H9 (cell line): Measurements from ENCODE around the gene WNT6. TPM values are rescaled to one million over a fixed set of nuclear protein-coding genes. Genes with fewer than 3 reads are reported as not detected.

ENCODE experiments used
- DNase-seq: peaks from one replicate; pipeline ENCODE4 v3.0.0-alpha.2; 2017
- H2AFZ ChIP-seq: one replicate; pipeline ENCODE4 v1.6.1; 2013; ENCODE audit warnings: mild to moderate bottlenecking, low read length, control low read depth, moderate library complexity
- H2AK5ac ChIP-seq: 2 replicates; pipeline ENCODE4 v1.6.1; 2013; ENCODE audit warnings: low read length, control low read depth, mixed read lengths; ENCODE audit not compliant: insufficient read length
- H2BK120ac ChIP-seq: one replicate; pipeline ENCODE4 v1.6.1; 2013; ENCODE audit warnings: low read depth, mild to moderate bottlenecking, low read length, control low read depth, inconsistent platforms; ENCODE audit not compliant: poor library complexity, severe bottlenecking
- H2BK12ac ChIP-seq: 2 replicates; pipeline ENCODE4 v1.6.1; 2013; ENCODE audit warnings: low read length, control low read depth, mixed read lengths, low read depth; ENCODE audit not compliant: insufficient read length
- H2BK15ac ChIP-seq: 2 replicates; pipeline ENCODE4 v1.6.1; 2013; ENCODE audit warnings: low read depth, low read length, control low read depth
- H2BK20ac ChIP-seq: one replicate; pipeline ENCODE4 v1.6.1; 2013; ENCODE audit warnings: low read depth, mild to moderate bottlenecking, low read length, control low read depth, inconsistent platforms; ENCODE audit not compliant: poor library complexity, severe bottlenecking
- H2BK5ac ChIP-seq: 2 replicates; pipeline ENCODE4 v1.6.1; 2013; ENCODE audit warnings: low read length, control low read depth, mixed read lengths; ENCODE audit not compliant: insufficient read length
- H3K14ac ChIP-seq: 2 replicates; pipeline ENCODE4 v1.6.1; 2013; ENCODE audit warnings: low read length, control low read depth; ENCODE audit not compliant: insufficient read depth
- H3K18ac ChIP-seq: 2 replicates; pipeline ENCODE4 v1.6.1; 2013; ENCODE audit warnings: low read depth, mild to moderate bottlenecking, mixed read lengths, low read length, control low read depth; ENCODE audit not compliant: insufficient read length
- H3K23ac ChIP-seq: 2 replicates; pipeline ENCODE4 v1.6.1; 2013; ENCODE audit warnings: low read length, control low read depth, mixed read lengths, low read depth; ENCODE audit not compliant: insufficient read length
- H3K23me2 ChIP-seq: 2 replicates; pipeline ENCODE4 v1.6.1; 2013; ENCODE audit warnings: low read depth, mild to moderate bottlenecking, mixed read lengths, low read length, control low read depth; ENCODE audit not compliant: insufficient read length, poor library complexity, severe bottlenecking
- H3K27ac ChIP-seq: 2 replicates; pipeline ENCODE4 v1.5.1; 2013; ENCODE audit warnings: low read length, control low read depth, mixed read lengths, low read depth; ENCODE audit not compliant: insufficient read length
- H3K27me3 ChIP-seq: 2 replicates; pipeline ENCODE4 v1.6.1; 2013; ENCODE audit warnings: low read length, control low read depth, inconsistent platforms; ENCODE audit not compliant: insufficient read depth
- H3K4ac ChIP-seq: 2 replicates; pipeline ENCODE4 v1.6.1; 2013; ENCODE audit warnings: low read depth, mild to moderate bottlenecking, control low read depth, inconsistent platforms, low read length, moderate library complexity
- H3K4me1 ChIP-seq: 2 replicates; pipeline ENCODE4 v1.6.1; 2013; ENCODE audit warnings: low read length, control low read depth, inconsistent platforms; ENCODE audit not compliant: insufficient read depth
- H3K4me2 ChIP-seq: 2 replicates; pipeline ENCODE4 v1.6.1; 2013; ENCODE audit warnings: low read length, control low read depth, mixed read lengths; ENCODE audit not compliant: insufficient read length, insufficient read depth
- H3K56ac ChIP-seq: 2 replicates; pipeline ENCODE4 v1.6.1; 2013; ENCODE audit warnings: low read depth, mild to moderate bottlenecking, mixed read lengths, low read length, control low read depth; ENCODE audit not compliant: insufficient read length
- H3K79me1 ChIP-seq: 2 replicates; pipeline ENCODE4 v1.6.1; 2013; ENCODE audit warnings: low read depth, mild to moderate bottlenecking, moderate library complexity, low read length, control low read depth, inconsistent platforms; ENCODE audit not compliant: insufficient read depth, poor library complexity, severe bottlenecking
- H3K79me2 ChIP-seq: 2 replicates; pipeline ENCODE4 v1.6.1; 2013; ENCODE audit warnings: low read length, control low read depth, inconsistent platforms; ENCODE audit not compliant: insufficient read depth
- H3K9ac ChIP-seq: 2 replicates; pipeline ENCODE4 v1.6.1; 2013; ENCODE audit warnings: low read length, control low read depth, mixed read lengths; ENCODE audit not compliant: insufficient read length; ENCODE audit errors: extremely low read depth
- H3K9me3 ChIP-seq: one replicate; pipeline ENCODE4 v1.6.1; 2013; ENCODE audit warnings: low read depth, low read length, inconsistent platforms; ENCODE audit not compliant: control insufficient read depth
- H3T11ph ChIP-seq: one replicate; pipeline ENCODE4 v1.6.1; 2013; ENCODE audit warnings: mild to moderate bottlenecking, low read length, control low read depth, inconsistent platforms
- H4K20me1 ChIP-seq: one replicate; pipeline ENCODE4 v1.6.1; 2013; ENCODE audit not compliant: control insufficient read depth, insufficient read length, insufficient read depth
- H4K5ac ChIP-seq: 2 replicates; pipeline ENCODE4 v1.6.1; 2013; ENCODE audit warnings: low read depth, mild to moderate bottlenecking, mixed read lengths, low read length, control low read depth; ENCODE audit not compliant: insufficient read length
- H4K8ac ChIP-seq: replicated peaks from 2 replicates; pipeline ENCODE4 v1.6.1; 2013; ENCODE audit warnings: low read length, control low read depth, mixed read lengths, low read depth; ENCODE audit not compliant: insufficient read length
- H4K91ac ChIP-seq: 2 replicates; pipeline ENCODE4 v1.6.1; 2013; ENCODE audit warnings: low read depth, mild to moderate bottlenecking, moderate library complexity, mixed read lengths, low read length, control low read depth; ENCODE audit not compliant: insufficient read length
- H3K27ac Mint-ChIP-seq, 3 experiments: 2 replicates in 2 of 3; 3 replicates in 1 of 3; pipeline ENCODE4 v1.8.0; 2020 to 2021; ENCODE audit warnings: mixed read lengths in 3 of 3, mild to moderate bottlenecking in 1 of 3, moderate library complexity in 1 of 3
- H3K27me3 Mint-ChIP-seq: 2 replicates; pipeline ENCODE4 v1.8.0; 2021; ENCODE audit warnings: low read depth, mild to moderate bottlenecking, moderate library complexity, mixed read lengths
- H3K36me3 Mint-ChIP-seq, 3 experiments: 2 replicates in 2 of 3; 3 replicates in 1 of 3; pipeline ENCODE4 v1.8.0; 2020 to 2021; ENCODE audit warnings: low read depth in 3 of 3, mixed read lengths in 3 of 3; ENCODE audit not compliant: insufficient read depth in 1 of 3
- H3K4me1 Mint-ChIP-seq, 2 experiments: 2 replicates each; pipeline ENCODE4 v1.8.0; 2020; ENCODE audit warnings: mixed read lengths in 2 of 2
- H3K4me3 Mint-ChIP-seq, 2 experiments: 2 replicates in 1 of 2; 3 replicates in 1 of 2; pipeline ENCODE4 v1.8.0; 2020 to 2021; ENCODE audit warnings: mild to moderate bottlenecking in 2 of 2, mixed read lengths in 2 of 2, moderate library complexity in 1 of 2
- H3K9me3 Mint-ChIP-seq, 2 experiments: 2 replicates in 1 of 2; 3 replicates in 1 of 2; pipeline ENCODE4 v1.8.0; 2020; ENCODE audit warnings: mild to moderate bottlenecking in 2 of 2, mixed read lengths in 2 of 2, moderate library complexity in 1 of 2
- WGBS: extraction: QIAGEN DNeasy Blood & Tissue Kit; methylation state at CpG from one replicate; pipeline ENCODE4 v1.1.7; 2013; ENCODE audit warnings: missing lambda C conversion rate, low lambda C conversion rate, mixed read lengths; ENCODE audit not compliant: insufficient read length; ENCODE audit errors: extremely low coverage; 5-methylcytosine and 5-hydroxymethylcytosine counted together
- total RNA-seq: library from RNA; stranded (reverse); gene quantifications from 2 replicates; pipeline ENCODE4 v1.2.1, GENCODE V29; 2021
- TF ChIP-seq, protein P1 (sequence below): fragments of 200-600 bp; sonication (generic); conservative IDR thresholded peaks from 3 replicates; pipeline ENCODE4 v1.8.0; 2021; ENCODE audit warnings: antibody characterized with exemption, mild to moderate bottlenecking

WNT6 gene
- total RNA-seq, 1 experiment from 2014 or later = not detected

GRCh38 chr2:218857371-218858137 is 2.1 kb upstream of the WNT6 start:
- Histone ChIP-seq H4K91ac (no peak overlapping the region), H3K4me1 (peaks cover 2% of the 10 kb centered on the region), H3K79me2 (no peaks in the 10 kb centered on the region), H4K8ac (no peak overlapping the region), H3K9me3 (no peaks in the 10 kb centered on the region), H2AFZ (no peak overlapping the region), H2AK5ac (no peak overlapping the region), H2BK15ac (no peak overlapping the region), H3K56ac (no peak overlapping the region), H3K27me3 (peaks cover 84% of the 10 kb centered on the region), H3K9ac (no peak overlapping the region), H3K4me2 (no peak overlapping the region), H3K23me2 (peaks cover 3% of the 10 kb centered on the region), H3T11ph (no peak overlapping the region), H3K18ac (no peak overlapping the region), H2BK20ac (no peak overlapping the region), H2BK120ac (no peak overlapping the region), H3K79me1 (no peaks in the 10 kb centered on the region), H2BK5ac (no peak overlapping the region), H4K20me1 (no peaks in the 10 kb centered on the region), H4K5ac (no peak overlapping the region), H3K23ac (no peak overlapping the region), H2BK12ac (no peak overlapping the region), H3K4ac (no peak overlapping the region), H3K27ac (no peak overlapping the region), H3K14ac (no peak overlapping the region)
- DNase-seq = no peak
- WGBS = no CpG with 5 or more reads among the region's 10 CpGs
- H3K4me3 Mint-ChIP-seq = peak overlapping the region in 1 of 2 experiments; percentile 85; a peak in 2 of 5 replicates
- peaks cover 98% of the 10 kb centered on the region for H3K27me3 Mint-ChIP-seq
- H3K36me3 Mint-ChIP-seq = no peaks in the 10 kb centered on the region
- no peak overlapping the region; a peak in 1 of 7 replicates for H3K27ac Mint-ChIP-seq
- TF ChIP-seq, protein P1, sequence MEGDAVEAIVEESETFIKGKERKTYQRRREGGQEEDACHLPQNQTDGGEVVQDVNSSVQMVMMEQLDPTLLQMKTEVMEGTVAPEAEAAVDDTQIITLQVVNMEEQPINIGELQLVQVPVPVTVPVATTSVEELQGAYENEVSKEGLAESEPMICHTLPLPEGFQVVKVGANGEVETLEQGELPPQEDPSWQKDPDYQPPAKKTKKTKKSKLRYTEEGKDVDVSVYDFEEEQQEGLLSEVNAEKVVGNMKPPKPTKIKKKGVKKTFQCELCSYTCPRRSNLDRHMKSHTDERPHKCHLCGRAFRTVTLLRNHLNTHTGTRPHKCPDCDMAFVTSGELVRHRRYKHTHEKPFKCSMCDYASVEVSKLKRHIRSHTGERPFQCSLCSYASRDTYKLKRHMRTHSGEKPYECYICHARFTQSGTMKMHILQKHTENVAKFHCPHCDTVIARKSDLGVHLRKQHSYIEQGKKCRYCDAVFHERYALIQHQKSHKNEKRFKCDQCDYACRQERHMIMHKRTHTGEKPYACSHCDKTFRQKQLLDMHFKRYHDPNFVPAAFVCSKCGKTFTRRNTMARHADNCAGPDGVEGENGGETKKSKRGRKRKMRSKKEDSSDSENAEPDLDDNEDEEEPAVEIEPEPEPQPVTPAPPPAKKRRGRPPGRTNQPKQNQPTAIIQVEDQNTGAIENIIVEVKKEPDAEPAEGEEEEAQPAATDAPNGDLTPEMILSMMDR = no peak
- H3K4me1 Mint-ChIP-seq = peaks cover 39 to 67% of the 10 kb centered on the region in 2 experiments
- peaks cover 0 to 3% of the 10 kb centered on the region in 2 experiments; a peak in 1 of 5 replicates for H3K9me3 Mint-ChIP-seq
